Upper lobe of left lung (tissue), 6 donors: ENCODE data around the gene BFSP2. TPM values are rescaled to one million over a fixed set of nuclear protein-coding genes. Genes with fewer than 3 reads are reported as not detected.
A peak's percentile ranks its signal among the peaks of the same experiment; 100 is the strongest.

ENCODE experiments used
- ATAC-seq, 2 donors: fragments of 200-7000 bp; cut with Tn5 transposase; one replicate each; pipeline ENCODE4 v1.9.1; 2022; ENCODE audit warnings: mild to moderate bottlenecking in 2 of 2, moderate library complexity in 2 of 2; ENCODE audit not compliant: low FRiP score in 2 of 2
- DNase-seq, 2 donors: peaks; one replicate each; pipeline ENCODE4 v3.0.0-alpha.2; 2019 to 2020
- H3K27ac ChIP-seq, 4 donors: fragments of 200-600 bp; sonication (generic); one replicate each; pipeline ENCODE4 v1.5.1; 2016 to 2019
- H3K27me3 ChIP-seq, 4 donors: fragments of 200-600 bp; sonication (generic); one replicate each; pipeline ENCODE4 v1.5.1; 2017 to 2019
- H3K36me3 ChIP-seq, 4 donors: fragments of 200-600 bp; sonication (generic); one replicate each; pipeline ENCODE4 v1.5.1; 2016 to 2019
- H3K4me1 ChIP-seq, 4 donors: fragments of 200-600 bp; sonication (generic); one replicate each; pipeline ENCODE4 v1.5.1; 2018 to 2019
- H3K4me3 ChIP-seq, 4 donors: fragments of 200-600 bp; sonication (generic); one replicate each; pipeline ENCODE4 v1.5.1; 2017 to 2019; ENCODE audit warnings: mild to moderate bottlenecking in 2 of 4, moderate library complexity in 1 of 4
- H3K9me3 ChIP-seq, 4 donors: fragments of 200-600 bp; sonication (generic); one replicate each; pipeline ENCODE4 v1.5.1; 2018 to 2019
- CTCF ChIP-seq, 6 experiments: fragments of 450-650 bp in 4 of 6; fragments of 200-600 bp in 2 of 6; sonication (generic) in 2 of 6; IDR thresholded peaks; one replicate each; pipeline ENCODE4 v1.5.1; 2016 to 2019; ENCODE audit warnings: antibody characterized with exemption in 6 of 6
- EP300 ChIP-seq, 4 donors: sonication (generic); formaldehyde crosslinking; IDR thresholded peaks; one replicate each; pipeline ENCODE4 v1.5.1; 2017; ENCODE audit warnings: antibody characterized with exemption in 4 of 4, control low read depth in 2 of 4
- POLR2A ChIP-seq, 4 donors: fragments of 450-650 bp; IDR thresholded peaks; one replicate each; pipeline ENCODE4 v1.5.1; 2016 to 2017; ENCODE audit warnings: antibody characterized with exemption in 4 of 4, mild to moderate bottlenecking in 2 of 4
- POLR2AphosphoS5 ChIP-seq, 2 donors: sonication (generic); formaldehyde crosslinking; IDR thresholded peaks; one replicate each; pipeline ENCODE4 v1.5.1; 2017; ENCODE audit warnings: antibody characterized with exemption in 2 of 2
- WGBS, 2 donors: methylation state at CpG; one replicate each; pipeline ENCODE4 v1.1.5; 2017 to 2018; 5-methylcytosine and 5-hydroxymethylcytosine counted together
- total RNA-seq, 6 donors: library from RNA; depleted of rRNA in 4 of 6; stranded (reverse); fragments of >200 nt in 4 of 6; gene quantifications; one replicate each; pipeline versions ENCODE4 v1.1.0 to v1.2.1, GENCODE V29; 2016 to 2021
- donor health status: DM: no; HTN: no; CAD: no; lungs with moderate emphysema.
- donor health status: DM: no; HTN: yes; CAD: no; lungs with severe emphysema.

Gene BFSP2
- total RNA-seq, 6 donors from 2014 or later: 0.69 TPM; not detected in 5

GRCh38 chr3:133440652-133441051 lies 40.8 kb downstream of the BFSP2 start:
- no peak overlapping the region for H3K4me3 ChIP-seq
- no peaks in the 10 kb centered on the region for H3K9me3 ChIP-seq
- ATAC-seq: no peak
- no peaks in the 10 kb centered on the region for H3K27me3 ChIP-seq
- no peaks in the 10 kb centered on the region for H3K36me3 ChIP-seq
- DNase-seq: no peak
- H3K4me1 ChIP-seq: peaks cover 0 to 11% (median 5%) of the 10 kb centered on the region in 4 donors
- no peak overlapping the region for H3K27ac ChIP-seq
- TF ChIP-seq CTCF (IDR thresholded peaks at IDR 0.05) (no peak), EP300 (IDR thresholded peaks at IDR 0.05) (no peak), POLR2A (IDR thresholded peaks at IDR 0.05) (no peak), POLR2AphosphoS5 (IDR thresholded peaks at IDR 0.05) (no peak)
- WGBS, 2 donors: 89 to 91% methylated on average over 2 of the region's 2 CpGs

- Histone ChIP-seq H3K4me3 (peak overlapping the region in 1 of 4 donors; percentile 8), H3K9me3 (no peaks in the 10 kb centered on the region), H3K27me3 (no peaks in the 10 kb centered on the region), H3K36me3 (no peaks in the 10 kb centered on the region), H3K4me1 (peaks cover 0 to 11% (median 5%) of the 10 kb centered on the region in 4 donors), H3K27ac (peak overlapping the region in 1 of 4 donors; percentile 49)
- ATAC-seq (no peak), DNase-seq (no peak)
- no peak for TF ChIP-seq CTCF (IDR thresholded peaks at IDR 0.05)
- no peak for TF ChIP-seq POLR2AphosphoS5 (IDR thresholded peaks at IDR 0.05)
- TF ChIP-seq POLR2A (IDR thresholded peaks at IDR 0.05): no peak
- TF ChIP-seq EP300 (IDR thresholded peaks at IDR 0.05): no peak
- 38 to 47% methylated on average over 3 of the region's 3 CpGs for WGBS, 2 donors
Measured at GRCh38 chr3:133441867-133442270, 42.0 kb downstream of the BFSP2 start.

- TF ChIP-seq POLR2A (IDR thresholded peaks at IDR 0.05) (no peak), EP300 (IDR thresholded peaks at IDR 0.05) (no peak), CTCF (IDR thresholded peaks at IDR 0.05) (no peak), POLR2AphosphoS5 (IDR thresholded peaks at IDR 0.05) (no peak)
- H3K36me3 ChIP-seq: no peaks in the 10 kb centered on the region
- H3K4me1 ChIP-seq: peaks cover 0 to 10% (median 5%) of the 10 kb centered on the region in 4 donors
- no peaks in the 10 kb centered on the region for H3K9me3 ChIP-seq
- ATAC-seq (no peak), DNase-seq (no peak)
- 78 to 84% methylated on average over 1 of the region's 1 CpG for WGBS, 2 donors
- no peak overlapping the region for H3K4me3 ChIP-seq
- no peak overlapping the region for H3K27ac ChIP-seq
- H3K27me3 ChIP-seq: no peaks in the 10 kb centered on the region
Measured at GRCh38 chr3:133442518-133442917, 42.7 kb downstream of the BFSP2 start.

- Histone ChIP-seq H3K4me1 (peaks cover 0 to 6% (median 6%) of the 10 kb centered on the region in 4 donors), H3K9me3 (no peaks in the 10 kb centered on the region), H3K27ac (no peak overlapping the region), H3K27me3 (no peaks in the 10 kb centered on the region), H3K4me3 (no peak overlapping the region), H3K36me3 (no peaks in the 10 kb centered on the region)
- ATAC-seq: no peak
- 53 to 55% methylated on average over 5 of the region's 5 CpGs for WGBS, 2 donors
- no peak for DNase-seq
- TF ChIP-seq CTCF (IDR thresholded peaks at IDR 0.05) (no peak), EP300 (IDR thresholded peaks at IDR 0.05) (no peak), POLR2A (IDR thresholded peaks at IDR 0.05) (no peak), POLR2AphosphoS5 (IDR thresholded peaks at IDR 0.05) (no peak)
Measured at GRCh38 chr3:133443649-133444422, 44.0 kb downstream of the BFSP2 start.

- no peaks in the 10 kb centered on the region for H3K36me3 ChIP-seq
- DNase-seq (no peak), ATAC-seq (no peak)
- TF ChIP-seq CTCF (IDR thresholded peaks at IDR 0.05) (no peak), POLR2A (IDR thresholded peaks at IDR 0.05) (no peak), POLR2AphosphoS5 (IDR thresholded peaks at IDR 0.05) (no peak), EP300 (IDR thresholded peaks at IDR 0.05) (no peak)
- 78 to 90% methylated on average over 4 of the region's 4 CpGs for WGBS, 2 donors
- H3K9me3 ChIP-seq: no peaks in the 10 kb centered on the region
- H3K27me3 ChIP-seq: no peaks in the 10 kb centered on the region
- H3K4me1 ChIP-seq: peaks cover 0 to 6% (median 6%) of the 10 kb centered on the region in 4 donors
- no peak overlapping the region for H3K27ac ChIP-seq
- no peak overlapping the region for H3K4me3 ChIP-seq
Measured at GRCh38 chr3:133444423-133444774, 44.5 kb downstream of the BFSP2 start.
